ENCODE data around the gene APBA2.

Gene APBA2

GRCh38 chr15:28952666-28953491, 67.1 kb downstream of the APBA2 start:
- H3K4me3 ChIP-seq (ENCODE audit: low read depth, low read length) = no peak overlapping the region
- TF ChIP-seq MYC (IDR thresholded peaks at IDR 0.05; ENCODE audit: low read depth, low read length) = no peak
- no peak for TF ChIP-seq POLR2A (IDR thresholded peaks at IDR 0.05; ENCODE audit: extremely low read depth, insufficient read length)
- TF ChIP-seq MAX (IDR thresholded peaks at IDR 0.05; ENCODE audit: low read depth, low read length) = no peak
- TF ChIP-seq CTCF (IDR thresholded peaks at IDR 0.05; ENCODE audit: low read depth, low read length) = no peak
- no peak for DNase-seq (ENCODE audit: low read depth)

DNA sequence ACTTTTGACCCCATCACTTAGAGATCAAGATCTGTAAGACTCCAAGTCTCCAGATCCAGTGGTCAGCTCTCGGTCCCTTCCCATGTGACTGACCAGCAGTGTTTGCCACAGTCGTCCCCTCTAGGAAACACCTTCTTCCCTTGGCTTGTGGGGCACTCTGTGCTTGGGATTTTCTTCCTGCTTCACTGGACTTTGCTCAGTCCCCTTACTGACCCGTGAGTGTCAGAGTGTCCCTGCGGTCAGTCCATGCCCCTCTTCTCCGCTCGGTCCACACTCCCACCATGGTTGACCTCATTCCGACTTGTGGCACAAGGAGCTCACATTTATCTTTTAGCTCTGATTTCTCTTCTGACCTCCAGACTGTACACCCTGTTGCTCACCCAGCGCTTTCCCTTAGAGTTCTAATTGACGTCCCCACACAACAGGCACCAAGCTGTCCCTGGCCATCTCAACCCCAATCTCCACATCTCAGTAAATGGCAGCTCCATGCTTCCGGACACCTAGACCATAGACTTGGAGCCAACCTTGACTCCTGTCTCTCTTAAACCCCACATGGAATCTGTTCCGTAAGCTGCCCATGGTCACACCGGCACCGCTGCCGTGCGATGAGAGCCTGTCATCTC, 67.9 kb downstream of the APBA2 start:
- TF ChIP-seq POLR2A (IDR thresholded peaks at IDR 0.05; ENCODE audit: extremely low read depth, insufficient read length) = no peak
- TF ChIP-seq MAX (IDR thresholded peaks at IDR 0.05; ENCODE audit: low read depth, low read length) = no peak
- no peak for TF ChIP-seq CTCF (IDR thresholded peaks at IDR 0.05; ENCODE audit: low read depth, low read length)
- no peak for TF ChIP-seq MYC (IDR thresholded peaks at IDR 0.05; ENCODE audit: low read depth, low read length)
- H3K4me3 ChIP-seq (ENCODE audit: low read depth, low read length) = no peak overlapping the region
- DNase-seq (ENCODE audit: low read depth) = no peak

- H3K4me3 ChIP-seq (ENCODE audit: low read depth, low read length) = peak overlapping the region; percentile 17
- no peak for TF ChIP-seq CTCF (IDR thresholded peaks at IDR 0.05; ENCODE audit: low read depth, low read length)
- TF ChIP-seq POLR2A (IDR thresholded peaks at IDR 0.05; ENCODE audit: extremely low read depth, insufficient read length) = no peak
- no peak for TF ChIP-seq MYC (IDR thresholded peaks at IDR 0.05; ENCODE audit: low read depth, low read length)
- peak; percentile 54; the same call in 1 of the 2 replicates for TF ChIP-seq MAX (IDR thresholded peaks at IDR 0.05; ENCODE audit: low read depth, low read length)
- DNase-seq (ENCODE audit: low read depth) = no peak
Observed at GRCh38 chr15:28954466-28955159, 68.8 kb downstream of the APBA2 start.

- H3K4me3 ChIP-seq (ENCODE audit: low read depth, low read length) = peak overlapping the region; percentile 32
- no peak for TF ChIP-seq CTCF (IDR thresholded peaks at IDR 0.05; ENCODE audit: low read depth, low read length)
- no peak for TF ChIP-seq MAX (IDR thresholded peaks at IDR 0.05; ENCODE audit: low read depth, low read length)
- TF ChIP-seq POLR2A (IDR thresholded peaks at IDR 0.05; ENCODE audit: extremely low read depth, insufficient read length) = no peak
- TF ChIP-seq MYC (IDR thresholded peaks at IDR 0.05; ENCODE audit: low read depth, low read length) = peak; percentile 75
- peak; percentile 96 for DNase-seq (ENCODE audit: low read depth)
Observed at GRCh38 chr15:28955160-28955992, 69.6 kb downstream of the APBA2 start.

- TF ChIP-seq MAX (IDR thresholded peaks at IDR 0.05; ENCODE audit: low read depth, low read length) = peak; percentile 94
- peak; percentile 94 for TF ChIP-seq MYC (IDR thresholded peaks at IDR 0.05; ENCODE audit: low read depth, low read length)
- no peak for TF ChIP-seq CTCF (IDR thresholded peaks at IDR 0.05; ENCODE audit: low read depth, low read length)
- no peak for TF ChIP-seq POLR2A (IDR thresholded peaks at IDR 0.05; ENCODE audit: extremely low read depth, insufficient read length)
- DNase-seq (ENCODE audit: low read depth) = peak; percentile 92
Observed at GRCh38 chr15:28955993-28956421, 70.2 kb downstream of the APBA2 start.

More at GRCh38 chr15:28955993-28956421, 70.2 kb downstream of the APBA2 start:
- peak overlapping the region; percentile 34 for H3K4me3 ChIP-seq (ENCODE audit: low read depth, low read length)

Measured in NB4 (cell line).